RWPE1 (cell line): ENCODE measurements around the gene MRPL43.
A peak's percentile ranks its signal among the peaks of the same experiment; 100 is the strongest.

Experiments used
- CTCF ChIA-PET: fragments of 350-600 bp; sonication (Branson Sonifier 250); formaldehyde crosslinking; extraction: SDS; loops from one replicate; lab custom pipeline; 2021; lab: Yijun Ruan, JAX
- POLR2A ChIA-PET: fragments of 400-600 bp; formaldehyde crosslinking; extraction: SDS; loops from one replicate; lab custom pipeline; 2020; ENCODE audit warnings: antibody characterized with exemption; ENCODE audit not compliant: low non-redundant PET; lab: Yijun Ruan, JAX
- DNase-seq: peaks from one replicate; pipeline ENCODE4 v3.0.0; 2012; ENCODE audit warnings: low spot score
- H3K27ac ChIP-seq: fragments of 450-650 bp; 2 replicates; pipeline ENCODE4 v1.5.1; 2017
- TF ChIP-seq, protein P1 (sequence below): fragments of 450-650 bp; conservative IDR thresholded peaks from 2 replicates; pipeline ENCODE4 v1.5.1; 2017; ENCODE audit warnings: low read depth, mild to moderate bottlenecking

MRPL43 gene

DNA sequence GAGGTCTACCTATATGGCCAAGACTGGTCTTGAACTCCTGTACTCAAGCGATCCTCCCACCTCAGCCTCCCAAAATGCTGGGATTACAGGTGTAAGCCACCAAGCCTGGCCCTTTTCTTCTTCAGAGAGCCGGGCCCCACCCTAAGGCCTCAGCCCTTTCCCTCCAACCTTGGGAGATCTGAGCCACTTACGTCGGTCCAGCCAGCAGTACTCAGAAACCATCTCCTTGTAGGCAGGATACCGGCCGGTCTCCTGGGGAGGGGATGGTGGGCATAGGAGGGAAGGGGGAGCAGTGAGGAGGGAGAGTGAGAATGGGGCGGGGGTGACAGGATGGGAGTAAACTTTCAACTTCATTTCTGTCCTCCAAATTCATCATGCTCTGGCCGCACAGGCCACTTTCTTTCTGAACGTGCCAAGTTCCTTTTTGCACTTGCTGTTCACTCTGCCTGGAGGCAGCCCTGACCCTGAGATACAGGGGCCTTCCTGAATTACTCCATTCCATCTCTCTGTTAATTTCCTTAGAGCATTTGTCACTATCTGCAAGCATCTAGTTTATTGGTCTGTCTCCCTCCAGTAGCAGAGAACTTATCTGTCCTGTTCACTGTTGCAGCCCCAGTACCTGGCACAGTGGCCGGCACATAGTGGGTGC is 33.3 kb upstream of the MRPL43 start:
- DNase-seq: no peak
- POLR2A ChIA-PET: no interaction called here
- CTCF ChIA-PET: no interaction called here

DNA sequence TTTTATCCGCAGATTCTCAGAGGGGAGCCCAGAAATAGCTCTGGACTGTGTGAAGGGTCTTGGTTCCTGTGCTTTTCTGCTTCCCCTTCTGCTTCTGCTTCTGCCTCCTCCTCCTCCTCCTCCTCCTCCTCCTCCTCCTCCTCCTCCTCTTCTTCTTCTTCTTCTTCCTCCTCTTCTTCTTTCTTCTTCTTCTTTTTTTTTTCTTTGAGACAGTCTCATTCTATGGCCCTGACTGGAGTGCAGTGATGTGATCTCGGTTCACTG is 32.1 kb upstream of the MRPL43 start:
- TF ChIP-seq, protein P1, sequence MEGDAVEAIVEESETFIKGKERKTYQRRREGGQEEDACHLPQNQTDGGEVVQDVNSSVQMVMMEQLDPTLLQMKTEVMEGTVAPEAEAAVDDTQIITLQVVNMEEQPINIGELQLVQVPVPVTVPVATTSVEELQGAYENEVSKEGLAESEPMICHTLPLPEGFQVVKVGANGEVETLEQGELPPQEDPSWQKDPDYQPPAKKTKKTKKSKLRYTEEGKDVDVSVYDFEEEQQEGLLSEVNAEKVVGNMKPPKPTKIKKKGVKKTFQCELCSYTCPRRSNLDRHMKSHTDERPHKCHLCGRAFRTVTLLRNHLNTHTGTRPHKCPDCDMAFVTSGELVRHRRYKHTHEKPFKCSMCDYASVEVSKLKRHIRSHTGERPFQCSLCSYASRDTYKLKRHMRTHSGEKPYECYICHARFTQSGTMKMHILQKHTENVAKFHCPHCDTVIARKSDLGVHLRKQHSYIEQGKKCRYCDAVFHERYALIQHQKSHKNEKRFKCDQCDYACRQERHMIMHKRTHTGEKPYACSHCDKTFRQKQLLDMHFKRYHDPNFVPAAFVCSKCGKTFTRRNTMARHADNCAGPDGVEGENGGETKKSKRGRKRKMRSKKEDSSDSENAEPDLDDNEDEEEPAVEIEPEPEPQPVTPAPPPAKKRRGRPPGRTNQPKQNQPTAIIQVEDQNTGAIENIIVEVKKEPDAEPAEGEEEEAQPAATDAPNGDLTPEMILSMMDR: no peak
- POLR2A ChIA-PET: no interaction called here
- CTCF ChIA-PET: interaction anchor here (0.6 to 1.7 kb wide), 13 partner anchors 9 to 735 kb away, joined by 3 to 8 read pairs (median 4); partner anchors contain the start of genes LZTS2, PDZD7 and SFXN3
- no peak for DNase-seq
- no peak overlapping the region for H3K27ac ChIP-seq

More for the DNA sequence above, 33.3 kb upstream of the MRPL43 start:
- H3K27ac ChIP-seq: no peak overlapping the region
- TF ChIP-seq, protein P1: no peak

DNA sequence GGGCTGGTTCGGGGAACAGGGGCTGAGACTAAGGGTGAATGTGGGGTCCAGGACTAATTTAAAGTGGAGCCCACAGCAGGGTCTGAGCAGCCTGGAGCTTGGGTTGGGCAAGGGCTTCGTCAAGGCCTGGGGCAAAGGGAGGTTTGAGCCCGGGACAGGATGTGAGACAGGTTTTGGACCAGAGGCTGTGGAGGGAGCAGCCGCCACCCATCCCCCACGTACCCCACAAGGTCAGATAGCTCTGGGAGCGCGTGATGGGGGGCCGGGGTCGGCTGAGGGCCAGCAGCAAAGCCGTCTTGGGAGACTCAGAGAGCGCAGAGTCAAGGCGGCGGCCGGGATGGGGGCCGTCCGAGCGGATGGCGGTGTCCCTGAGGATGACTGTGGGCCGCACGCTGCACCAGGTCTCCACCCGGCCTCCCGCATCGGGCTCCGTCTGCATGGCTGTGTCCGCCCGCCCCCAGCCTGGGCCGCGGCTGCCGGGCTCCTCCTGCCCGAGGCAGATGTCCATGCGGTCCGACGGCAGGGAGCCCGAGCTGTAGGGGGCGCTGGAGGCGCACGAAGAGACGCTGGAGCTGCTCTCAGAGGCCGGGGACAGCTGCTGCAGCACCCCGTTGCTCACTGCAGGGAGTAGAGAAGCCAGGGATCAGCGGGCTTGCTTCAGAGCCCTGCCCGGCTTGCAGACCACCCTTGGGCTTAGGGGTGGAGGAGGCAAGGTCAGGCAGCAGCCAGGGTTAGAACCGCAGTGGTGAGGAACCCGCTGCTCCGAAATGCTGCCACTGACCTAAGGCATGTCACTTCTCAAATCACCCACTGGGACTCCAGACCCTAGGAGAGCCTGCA is 31.5 kb upstream of the MRPL43 start:
- ChIA-PET POLR2A (interaction anchor here (0.6 kb wide), 1 partner anchor 8 kb away, joined by 3 read pairs; no protein-coding TSS in a partner anchor), CTCF (interaction anchor here (0.6 to 1.7 kb wide), 16 partner anchors 9 to 348 kb away, joined by 3 to 8 read pairs (median 4); partner anchors contain the start of genes LZTS2, PDZD7 and SFXN3)
- H3K27ac ChIP-seq: no peak overlapping the region
- DNase-seq: no peak
- TF ChIP-seq, protein P1: peak; percentile 62

DNA sequence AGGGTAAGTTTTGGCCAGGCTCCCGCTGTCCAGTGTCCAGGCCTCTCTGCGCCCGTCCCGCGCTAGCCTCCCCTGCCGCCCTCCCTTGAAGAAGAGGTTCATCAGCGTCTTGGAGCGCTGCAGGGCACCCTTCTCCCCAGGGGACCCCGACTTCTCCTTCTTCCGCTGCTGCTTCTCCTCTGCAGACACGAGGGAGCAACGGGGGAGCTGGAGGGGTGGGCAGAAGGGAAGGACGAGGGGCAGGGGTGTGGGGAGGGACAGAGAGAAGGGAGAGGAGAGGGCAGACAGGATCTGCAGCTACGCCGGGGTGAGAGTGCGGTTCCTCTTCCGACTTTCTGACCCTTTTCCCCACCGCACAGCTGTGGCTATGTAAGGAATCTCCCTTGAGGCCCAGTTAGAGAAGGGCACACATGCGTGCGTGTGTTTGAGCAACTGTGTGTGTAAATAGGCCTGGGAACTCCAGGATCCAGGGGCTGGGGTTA is 30.9 kb upstream of the MRPL43 start:
- no peak overlapping the region for H3K27ac ChIP-seq
- POLR2A ChIA-PET: interaction anchor here (0.6 kb wide), 1 partner anchor 9 kb away, joined by 3 read pairs; no protein-coding TSS in a partner anchor
- no peak for DNase-seq
- CTCF ChIA-PET: interaction anchor here (0.5 to 1.7 kb wide), 14 partner anchors 10 to 348 kb away, joined by 3 to 8 read pairs (median 4); partner anchors contain the start of genes LZTS2, PDZD7 and SFXN3
- TF ChIP-seq, protein P1: no peak

DNA sequence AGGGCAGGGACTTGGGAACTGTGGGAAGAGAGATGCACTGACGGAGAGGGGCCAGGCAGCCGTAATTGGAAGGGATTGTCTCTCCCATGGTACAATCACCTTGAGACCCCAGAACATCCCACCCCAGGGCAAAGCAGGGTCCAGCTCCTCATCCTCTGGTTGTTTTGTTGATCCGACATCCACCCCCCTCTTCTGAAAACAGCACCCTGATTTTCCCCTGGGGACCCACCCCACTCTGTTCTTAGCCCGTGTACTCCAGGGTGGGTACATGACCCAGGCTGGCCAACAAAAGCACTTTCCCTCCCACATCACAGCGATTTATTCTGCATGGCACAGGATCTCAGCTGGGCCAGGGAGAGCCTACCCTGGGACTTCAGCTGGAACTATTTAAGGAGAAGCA is 29.5 kb upstream of the MRPL43 start:
- POLR2A ChIA-PET: no interaction called here
- CTCF ChIA-PET: interaction anchor here (0.7 to 3.7 kb wide), 7 partner anchors 14 to 49 kb away, joined by 3 to 48 read pairs (median 5); partner anchors contain the start of genes LZTS2, PDZD7 and SFXN3
- TF ChIP-seq, protein P1: no peak
- DNase-seq: no peak
- H3K27ac ChIP-seq: no peak overlapping the region

DNA sequence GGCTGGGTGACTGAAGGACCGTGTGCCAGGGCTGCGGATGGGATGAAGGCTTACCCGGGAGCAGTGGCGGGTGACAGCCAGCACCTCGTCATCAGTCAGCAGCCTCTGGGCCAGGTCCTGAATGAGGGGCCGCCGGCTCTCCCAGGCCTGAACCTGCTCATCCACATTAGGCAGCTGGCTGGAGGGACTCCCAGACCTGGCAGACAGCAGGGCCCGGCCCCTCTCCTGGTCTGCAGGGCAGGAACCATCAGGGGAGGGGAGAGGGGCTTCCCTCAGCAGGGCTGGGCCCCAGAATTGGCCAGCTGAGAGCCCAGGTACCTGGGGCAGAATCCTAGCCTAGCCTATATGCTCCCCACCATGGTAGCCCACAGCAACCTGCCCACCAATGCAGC is 28.3 kb upstream of the MRPL43 start:
- ChIA-PET POLR2A (no interaction called here), CTCF (interaction anchor here (0.7 to 3.7 kb wide), 7 partner anchors 11 to 81 kb away, joined by 3 to 57 read pairs (median 7); partner anchors contain the start of gene LZTS2)
- TF ChIP-seq, protein P1: no peak
- DNase-seq: no peak
- H3K27ac ChIP-seq: peak overlapping the region; percentile 28
